ENCODE results near the gene CXCL1. TPM values are rescaled to one million over a fixed set of nuclear protein-coding genes. Genes with fewer than 3 reads are reported as not detected.

Gene CXCL1
- 45.4 and 46.7 TPM in 2 replicates for total RNA-seq

GRCh38 chr4:73869130-73870055 is at the start of gene CXCL1:
CXCL1 (plus strand) TSS chr4:73869393; CDS start chr4:73869471, 78 bp downstream.

GRCh38 chr4:73836373-73837279 is 32.6 kb upstream of the CXCL1 start, which contains the start of gene CXCL6:
CXCL6 (plus strand) TSS chr4:73836678; CDS start chr4:73836751, 73 bp downstream.

GRCh38 chr4:73853246-73853704 is 15.9 kb upstream of the CXCL1 start, which contains the start of gene PF4V1:
PF4V1 (plus strand) TSS chr4:73853296; CDS start chr4:73853363, 67 bp downstream.

Other genes starting within 250 kb of the CXCL1 start
- under 0.01 TPM in 1 of 2 replicates, not detected in the other for gene RASSF6, start 249.0 kb upstream of the CXCL1 start, total RNA-seq
- 8.0 and 14.3 TPM in 2 replicates for gene CXCL8, start 128.8 kb upstream of the CXCL1 start, total RNA-seq
- 0.59 and 6.2 TPM in 2 replicates for gene CXCL6, start 32.7 kb upstream of the CXCL1 start, total RNA-seq
- gene PF4V1, start 16.1 kb upstream of the CXCL1 start, total RNA-seq, result 0.59 TPM in 1 of 2 replicates, not detected in the other
- 0.39 and 2.9 TPM in 2 replicates for gene PF4, start 112.6 kb downstream of the CXCL1 start, total RNA-seq
- gene PPBP, start 118.8 kb downstream of the CXCL1 start, total RNA-seq, result not detected in 2 replicates
- 20.2 and 131 TPM in 2 replicates for gene CXCL5, start 129.3 kb downstream of the CXCL1 start, total RNA-seq
- 3.7 and 9.4 TPM in 2 replicates for gene CXCL3, start 169.3 kb downstream of the CXCL1 start, total RNA-seq
- gene CXCL2, start 229.8 kb downstream of the CXCL1 start, total RNA-seq, result 2.9 and 5.5 TPM in 2 replicates

Data from subcutaneous preadipocyte (primary cell).